B cell (primary cell): ENCODE data around the gene NAP1L5. TPM values are rescaled to one million over a fixed set of nuclear protein-coding genes. Genes with fewer than 3 reads are reported as not detected.

Source experiments
- ATAC-seq: fragments of 200-7000 bp; cut with Tn5 transposase; one replicate; pipeline ENCODE4 v1.10.0; 2021; ENCODE audit warnings: low read depth, mild to moderate bottlenecking, moderate number of reproducible peaks, moderate library complexity
- CTCF ChIA-PET: fragments of 350-600 bp; sonication (Branson Sonifier 250); formaldehyde crosslinking; loops from one replicate; lab custom pipeline; 2021; ENCODE audit warnings: antibody characterized with exemption, inconsistent platforms; lab: Charles Lee
- POLR2A ChIA-PET: fragments of 350-600 bp; sonication (Branson Sonifier 250); formaldehyde crosslinking; loops from one replicate; lab custom pipeline; 2021; ENCODE audit warnings: antibody characterized with exemption; lab: Charles Lee
- DNase-seq: peaks from one replicate; pipeline ENCODE4 v3.0.0; 2013
- H2AFZ ChIP-seq: 2 replicates; pipeline ENCODE4 v1.6.1; 2012; ENCODE audit warnings: mild to moderate bottlenecking, low read depth, low read length; ENCODE audit not compliant: insufficient read depth, poor library complexity, severe bottlenecking
- H3K27ac ChIP-seq, 2 donors: 1 replicate in 1 of 2; 2 replicates in 1 of 2; pipeline ENCODE4 v1.5.1; 2012 to 2013; ENCODE audit warnings: low read length in 2 of 2, mild to moderate bottlenecking in 2 of 2, moderate library complexity in 1 of 2
- H3K27me3 ChIP-seq, 4 experiments: fragments of 200-600 bp in 1 of 4; sonication (generic) in 1 of 4; replicated peaks in 1 of 4; 1 replicate in 2 of 4; 2 replicates in 2 of 4; pipeline versions ENCODE4 v1.6.1 to v1.7.0; 2013 to 2016; ENCODE audit warnings: low read length in 3 of 4, mild to moderate bottlenecking in 2 of 4, mixed read lengths in 1 of 4, moderate library complexity in 1 of 4; ENCODE audit not compliant: insufficient read depth in 4 of 4, control insufficient read depth in 3 of 4; ENCODE audit errors: control extremely low read depth in 1 of 4
- H3K36me3 ChIP-seq, 2 experiments: replicated peaks in 1 of 2; 1 replicate in 1 of 2; 2 replicates in 1 of 2; pipeline versions ENCODE4 v1.6.1 to v1.7.1; 2013; ENCODE audit warnings: low read length in 1 of 2; ENCODE audit not compliant: insufficient read depth in 2 of 2, control insufficient read depth in 1 of 2; ENCODE audit errors: control extremely low read depth in 1 of 2, extremely low read depth in 1 of 2
- H3K4me1 ChIP-seq, 2 donors: fragments of 200-600 bp in 1 of 2; sonication (generic) in 1 of 2; 1 replicate in 1 of 2; 2 replicates in 1 of 2; pipeline versions ENCODE4 v1.5.1 to v1.6.1; 2013 to 2017; ENCODE audit warnings: low read length in 2 of 2; ENCODE audit not compliant: control insufficient read depth in 2 of 2, insufficient read depth in 2 of 2
- H3K4me2 ChIP-seq: replicated peaks from 2 replicates; pipeline ENCODE3; 2012; ENCODE audit warnings: mild to moderate bottlenecking, low read depth, low read length; ENCODE audit not compliant: poor library complexity, severe bottlenecking
- H3K4me3 ChIP-seq, 5 experiments: fragments of 200-600 bp in 1 of 5; sonication (generic) in 1 of 5; 1 replicate in 3 of 5; 2 replicates in 2 of 5; pipeline versions ENCODE4 v1.5.1 to v1.7.0; 2011 to 2016; ENCODE audit warnings: low read length in 4 of 5, mild to moderate bottlenecking in 4 of 5, low read depth in 2 of 5, control low read depth in 1 of 5, moderate library complexity in 1 of 5; ENCODE audit not compliant: insufficient read depth in 1 of 5; ENCODE audit errors: control extremely low read depth in 1 of 5, extremely low read depth in 1 of 5
- H3K79me2 ChIP-seq: fragments of 200-600 bp; sonication (generic); one replicate; pipeline ENCODE4 v1.6.0; 2016; ENCODE audit warnings: low read length; ENCODE audit not compliant: control insufficient read depth, insufficient read depth
- H3K9ac ChIP-seq: fragments of 200-600 bp; sonication (generic); 2 replicates; pipeline ENCODE4 v1.6.1; 2017; ENCODE audit warnings: mild to moderate bottlenecking, low read length, moderate library complexity
- H3K9me3 ChIP-seq, 3 donors: one replicate each; pipeline versions ENCODE4 v1.6.1 to v1.7.1; 2013; ENCODE audit warnings: low read length in 2 of 3; ENCODE audit not compliant: control insufficient read depth in 2 of 3, insufficient read depth in 1 of 3; ENCODE audit errors: control extremely low read depth in 1 of 3
- H4K20me1 ChIP-seq: 2 replicates; pipeline ENCODE4 v1.6.0; 2012; ENCODE audit warnings: mild to moderate bottlenecking, low read length; ENCODE audit not compliant: insufficient read depth, control insufficient read depth, poor library complexity, severe bottlenecking
- H3K27ac Mint-ChIP-seq: one replicate; pipeline ENCODE4 v1.8.0; 2021; ENCODE audit warnings: mixed read lengths
- H3K27me3 Mint-ChIP-seq: one replicate; pipeline ENCODE4 v1.8.0; 2021; ENCODE audit warnings: mixed read lengths
- H3K4me1 Mint-ChIP-seq: one replicate; pipeline ENCODE4 v1.8.0; 2021; ENCODE audit warnings: mixed read lengths
- H3K4me3 Mint-ChIP-seq: one replicate; pipeline ENCODE4 v1.8.0; 2021; ENCODE audit warnings: mixed read lengths
- H3K9me3 Mint-ChIP-seq: one replicate; pipeline ENCODE4 v1.8.0; 2022; ENCODE audit warnings: mixed read lengths; ENCODE audit not compliant: insufficient read depth
- CTCF ChIP-seq: fragments of 200-600 bp; IDR thresholded peaks from one replicate; pipeline ENCODE4 v1.8.0; 2022; ENCODE audit warnings: antibody characterized with exemption, mild to moderate bottlenecking
- EZH2 ChIP-seq: IDR thresholded peaks from 2 replicates; pipeline ENCODE4 v1.6.1; 2012; ENCODE audit warnings: borderline replicate concordance, low read depth, mild to moderate bottlenecking, moderate library complexity, low read length; ENCODE audit not compliant: insufficient read depth, poor library complexity, severe bottlenecking
- WGBS: methylation state at CpG from one replicate; pipeline ENCODE4 v1.1.5; 2013; ENCODE audit warnings: missing lambda C conversion rate; ENCODE audit not compliant: insufficient coverage; 5-methylcytosine and 5-hydroxymethylcytosine counted together
- intact Hi-C: fragments of 100-400 bp; cut with micrococcal nuclease; formaldehyde crosslinking; loops from one replicate; pipeline ENCODE4 v1.10.0; 2022
- polyA minus RNA-seq: library from RNA; depleted of rRNA, polyadenylated mRNA; stranded (reverse); fragments of >200 nt; gene quantifications from 2 replicates; pipeline ENCODE4 v1.2.3, GENCODE V29; 2012
- polyA plus RNA-seq: library from polyadenylated mRNA; depleted of rRNA; stranded (reverse); fragments of >200 nt; gene quantifications from 2 replicates; pipeline ENCODE4 v1.2.3, GENCODE V29; 2012
- total RNA-seq, 2 donors: library from RNA; stranded (reverse); fragments of 120-200 nt in 1 of 2; gene quantifications; 1 replicate in 1 of 2; 2 replicates in 1 of 2; pipeline versions ENCODE4 v1.2.3 to v1.2.4, GENCODE V29; 2013 to 2022

Gene NAP1L5
- total RNA-seq (1.2 and 1.7 TPM in 2 replicates), polyA plus RNA-seq (1.5 and 2.9 TPM in 2 replicates), polyA minus RNA-seq (3.6 and 4.5 TPM in 2 replicates)
- 1.3 TPM for total RNA-seq (2013)

- CTCF ChIA-PET, result interaction anchor here (1.8 kb wide), 1 partner anchor 158 kb away, joined by 6 read pairs; no protein-coding TSS in a partner anchor
- 51% methylated on average over 35 of the region's 40 CpGs for WGBS
- no peaks in the 10 kb centered on the region for H3K27me3 ChIP-seq
- H3K4me3 ChIP-seq, result peak within 1 kb of the TSS; percentile 55 to 70 (median 67)
- Mint-ChIP-seq H3K27ac (peak within 1 kb of the TSS; percentile 71), H3K4me3 (peak within 1 kb of the TSS; percentile 86), H3K9me3 (no peaks in the 10 kb centered on the region), H3K4me1 (peaks cover 8% of the 10 kb centered on the region), H3K27me3 (no peaks in the 10 kb centered on the region)
- no peaks in the 10 kb centered on the region for H4K20me1 ChIP-seq
- peak within 1 kb of the TSS in 1 of 2 donors; percentile 21 for H3K27ac ChIP-seq
- ATAC-seq (peak; percentile 92), DNase-seq (peak; percentile 84)
- H3K4me1 ChIP-seq, result no peaks in the 10 kb centered on the region
- peak within 1 kb of the TSS; percentile 70 for H3K4me2 ChIP-seq
- POLR2A ChIA-PET, result interaction anchor here (0.5 kb wide), 1 partner anchor 629 kb away, joined by 3 read pairs; no protein-coding TSS in a partner anchor
- intact Hi-C loops, result loop anchor here (5.0 kb wide), 1 partner anchor 105 kb away; the partner anchor contains the start of gene HERC3
- H3K36me3 ChIP-seq, result peaks cover 0 to 15% of the 10 kb centered on the region in 2 experiments
- TF ChIP-seq CTCF (no peak), EZH2 (no peak)
- H3K9ac ChIP-seq, result peak within 1 kb of the TSS; percentile 74
- H3K79me2 ChIP-seq, result no peaks in the 10 kb centered on the region
- no peaks in the 10 kb centered on the region for H3K9me3 ChIP-seq
- H2AFZ ChIP-seq, result peak within 1 kb of the TSS; percentile 73
Measured at GRCh38 chr4:88697588-88698329, at the start of gene NAP1L5. TSS of gene NAP1L5 (minus strand) at chr4:88697829. CDS start at chr4:88697754, 75 bp downstream.

- H3K79me2 ChIP-seq, result no peaks in the 10 kb centered on the region
- no peaks in the 10 kb centered on the region for H3K36me3 ChIP-seq
- no peak overlapping the region for H3K27ac ChIP-seq
- CTCF ChIA-PET, result interaction anchor here (0.6 kb wide), 1 partner anchor 355 kb away, joined by 3 read pairs; no protein-coding TSS in a partner anchor
- Mint-ChIP-seq H3K4me3 (no peak overlapping the region), H3K27ac (no peak overlapping the region), H3K27me3 (peaks cover 8% of the 10 kb centered on the region), H3K4me1 (no peaks in the 10 kb centered on the region), H3K9me3 (no peaks in the 10 kb centered on the region)
- no peaks in the 10 kb centered on the region for H3K4me1 ChIP-seq
- H3K4me3 ChIP-seq, result no peak overlapping the region
- no peak overlapping the region for H2AFZ ChIP-seq
- no peak overlapping the region for H3K9ac ChIP-seq
- H3K4me2 ChIP-seq, result no peak overlapping the region
- 98% methylated on average over 7 of the region's 7 CpGs for WGBS
- no peaks in the 10 kb centered on the region for H3K27me3 ChIP-seq
- ATAC-seq, result no peak
- intact Hi-C loops, result no loop called here
- H3K9me3 ChIP-seq, result no peaks in the 10 kb centered on the region
- POLR2A ChIA-PET, result no interaction called here
- no peaks in the 10 kb centered on the region for H4K20me1 ChIP-seq
- DNase-seq, result no peak
- TF ChIP-seq EZH2, result no peak
- no peak for TF ChIP-seq CTCF
Measured at GRCh38 chr4:88747351-88747750, 49.7 kb upstream of the NAP1L5 start.
